HepG2 (cell line): ENCODE data around the gene WDR82. TPM values are rescaled to one million over a fixed set of nuclear protein-coding genes. Genes with fewer than 3 reads are reported as not detected.

Source experiments
- NAIF1 ChIP-seq: sonication (generic); formaldehyde crosslinking; IDR thresholded peaks from 2 replicates; pipeline ENCODE4 v1.5.0; 2020; ENCODE audit warnings: mild to moderate bottlenecking, missing genetic modification reagents, borderline replicate concordance
- PHB2 ChIP-seq: fragments of 450-650 bp; IDR thresholded peaks from 2 replicates; pipeline ENCODE4 v1.6.1; 2018; ENCODE audit not compliant: partially characterized antibody
- PRPF4 ChIP-seq: fragments of 200-400 bp; formaldehyde crosslinking; IDR thresholded peaks from 2 replicates; pipeline ENCODE4 v1.6.1; 2016; ENCODE audit warnings: low read length, low read depth; ENCODE audit not compliant: poor library complexity, severe bottlenecking
- SRSF4 ChIP-seq: fragments of 200-400 bp; formaldehyde crosslinking; IDR thresholded peaks from one replicate; pipeline ENCODE4 v1.6.1; 2018; ENCODE audit warnings: mild to moderate bottlenecking, low read depth, low read length, moderate library complexity; ENCODE audit not compliant: poor library complexity, severe bottlenecking
- TAF1 ChIP-seq: sonication (generic); formaldehyde crosslinking; IDR thresholded peaks from 2 replicates; pipeline ENCODE4 v1.4.0; 2020; ENCODE audit warnings: missing genetic modification reagents
- ZNF101 ChIP-seq: sonication (generic); formaldehyde crosslinking; IDR thresholded peaks from 2 replicates; pipeline ENCODE4 v1.4.0; 2020; ENCODE audit warnings: mild to moderate bottlenecking, low read depth, missing genetic modification reagents, borderline replicate concordance
- ZNF274 ChIP-seq: sonication (generic); formaldehyde crosslinking; IDR thresholded peaks from 2 replicates; pipeline ENCODE4 v1.5.1; 2020; ENCODE audit warnings: mild to moderate bottlenecking, missing genetic modification reagents
- ZNF460 ChIP-seq: sonication (generic); formaldehyde crosslinking; IDR thresholded peaks from 2 replicates; pipeline ENCODE4 v1.5.1; 2020; ENCODE audit warnings: missing genetic modification reagents, mild to moderate bottlenecking, borderline replicate concordance
- polyA plus RNA-seq, 8 experiments: library from polyadenylated mRNA; depleted of rRNA in 3 of 8; stranded (reverse) in 7 of 8; unstranded in 1 of 8; fragments of >200 nt; fragmentation: Illumina TruSeq in 4 of 8; extraction: Trizol in 4 of 8; gene quantifications; 2 replicates each; pipeline versions ENCODE4 v1.2.1 to v1.2.3, GENCODE V29; 2011 to 2016; ENCODE audit warnings: low read depth in 4 of 8, missing spikeins in 1 of 8, mixed read lengths in 1 of 8; ENCODE audit not compliant: insufficient read depth in 1 of 8
- total RNA-seq, 5 experiments: library from RNA; depleted of rRNA; stranded (reverse); fragments of >200 nt; fragmentation: Illumina TruSeq; extraction: Trizol; gene quantifications; 2 replicates each; pipeline ENCODE4 v1.2.3, GENCODE V29; 2016; ENCODE audit warnings: low read depth in 1 of 5
- TF ChIP-seq, protein P1 (sequence below): sonication (generic); formaldehyde crosslinking; IDR thresholded peaks from 2 replicates; pipeline ENCODE4 v1.4.0; 2020; ENCODE audit warnings: missing genetic modification reagents, borderline replicate concordance
- TF ChIP-seq, protein P2 (sequence below): sonication (generic); formaldehyde crosslinking; IDR thresholded peaks from 2 replicates; pipeline ENCODE4 v1.8.1; 2022; ENCODE audit warnings: low read depth, mild to moderate bottlenecking, missing genetic modification reagents
- TF ChIP-seq, protein P3 (sequence below): IDR thresholded peaks from 2 replicates; pipeline ENCODE4 v1.6.1; 2018; ENCODE audit warnings: missing genetic modification reagents, mild to moderate bottlenecking, missing compliant biosample characterization

WDR82 gene
- total and polyA plus RNA-seq, 2 of the 13 experiments (the other 11 are each of a cell fraction or from before 2014, with no cell fraction given), result 39.1 to 59.5 TPM

DNA sequence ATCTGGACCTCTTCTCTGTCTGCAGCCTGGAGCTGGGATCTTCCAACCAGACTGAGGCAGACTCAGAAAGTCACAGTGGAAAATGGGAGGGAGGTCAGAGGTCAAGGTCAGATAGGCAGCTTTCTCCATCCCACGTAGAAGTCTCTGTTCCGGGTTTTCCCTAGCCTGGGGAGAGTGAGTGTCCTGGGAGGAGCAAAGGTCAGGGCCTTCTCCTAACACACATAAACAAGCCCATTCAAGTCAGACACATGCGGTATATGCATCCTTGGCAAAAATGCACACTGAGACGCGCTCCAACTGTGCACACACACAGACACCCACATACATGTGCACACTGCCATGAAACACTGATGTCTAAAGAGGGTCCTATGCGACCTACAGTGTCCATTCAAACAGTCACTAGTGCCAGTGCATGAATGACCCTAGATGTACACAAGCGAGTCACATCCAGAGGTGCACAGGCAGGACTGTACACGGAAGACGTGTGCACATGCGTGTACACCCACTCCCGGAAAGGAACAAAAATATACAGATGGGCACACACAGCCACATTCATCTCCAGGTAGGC lies 40.2 kb downstream of the WDR82 start (continued):
- TF ChIP-seq, protein P1, sequence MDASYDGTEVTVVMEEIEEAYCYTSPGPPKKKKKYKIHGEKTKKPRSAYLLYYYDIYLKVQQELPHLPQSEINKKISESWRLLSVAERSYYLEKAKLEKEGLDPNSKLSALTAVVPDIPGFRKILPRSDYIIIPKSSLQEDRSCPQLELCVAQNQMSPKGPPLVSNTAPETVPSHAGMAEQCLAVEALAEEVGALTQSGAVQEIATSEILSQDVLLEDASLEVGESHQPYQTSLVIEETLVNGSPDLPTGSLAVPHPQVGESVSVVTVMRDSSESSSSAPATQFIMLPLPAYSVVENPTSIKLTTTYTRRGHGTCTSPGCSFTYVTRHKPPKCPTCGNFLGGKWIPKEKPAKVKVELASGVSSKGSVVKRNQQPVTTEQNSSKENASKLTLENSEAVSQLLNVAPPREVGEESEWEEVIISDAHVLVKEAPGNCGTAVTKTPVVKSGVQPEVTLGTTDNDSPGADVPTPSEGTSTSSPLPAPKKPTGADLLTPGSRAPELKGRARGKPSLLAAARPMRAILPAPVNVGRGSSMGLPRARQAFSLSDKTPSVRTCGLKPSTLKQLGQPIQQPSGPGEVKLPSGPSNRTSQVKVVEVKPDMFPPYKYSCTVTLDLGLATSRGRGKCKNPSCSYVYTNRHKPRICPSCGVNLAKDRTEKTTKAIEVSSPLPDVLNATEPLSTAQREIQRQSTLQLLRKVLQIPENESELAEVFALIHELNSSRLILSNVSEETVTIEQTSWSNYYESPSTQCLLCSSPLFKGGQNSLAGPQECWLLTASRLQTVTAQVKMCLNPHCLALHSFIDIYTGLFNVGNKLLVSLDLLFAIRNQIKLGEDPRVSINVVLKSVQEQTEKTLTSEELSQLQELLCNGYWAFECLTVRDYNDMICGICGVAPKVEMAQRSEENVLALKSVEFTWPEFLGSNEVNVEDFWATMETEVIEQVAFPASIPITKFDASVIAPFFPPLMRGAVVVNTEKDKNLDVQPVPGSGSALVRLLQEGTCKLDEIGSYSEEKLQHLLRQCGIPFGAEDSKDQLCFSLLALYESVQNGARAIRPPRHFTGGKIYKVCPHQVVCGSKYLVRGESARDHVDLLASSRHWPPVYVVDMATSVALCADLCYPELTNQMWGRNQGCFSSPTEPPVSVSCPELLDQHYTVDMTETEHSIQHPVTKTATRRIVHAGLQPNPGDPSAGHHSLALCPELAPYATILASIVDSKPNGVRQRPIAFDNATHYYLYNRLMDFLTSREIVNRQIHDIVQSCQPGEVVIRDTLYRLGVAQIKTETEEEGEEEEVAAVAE, result peak; percentile 49; the same call in 1 of the 2 replicates
- TF ChIP-seq PHB2, result no peak
- no peak for TF ChIP-seq ZNF274 (CRISPR knock-in tag)
- no peak for TF ChIP-seq ZNF101 (CRISPR knock-in tag)
- no peak for TF ChIP-seq TAF1 (CRISPR knock-in tag)
- TF ChIP-seq, protein P2, sequence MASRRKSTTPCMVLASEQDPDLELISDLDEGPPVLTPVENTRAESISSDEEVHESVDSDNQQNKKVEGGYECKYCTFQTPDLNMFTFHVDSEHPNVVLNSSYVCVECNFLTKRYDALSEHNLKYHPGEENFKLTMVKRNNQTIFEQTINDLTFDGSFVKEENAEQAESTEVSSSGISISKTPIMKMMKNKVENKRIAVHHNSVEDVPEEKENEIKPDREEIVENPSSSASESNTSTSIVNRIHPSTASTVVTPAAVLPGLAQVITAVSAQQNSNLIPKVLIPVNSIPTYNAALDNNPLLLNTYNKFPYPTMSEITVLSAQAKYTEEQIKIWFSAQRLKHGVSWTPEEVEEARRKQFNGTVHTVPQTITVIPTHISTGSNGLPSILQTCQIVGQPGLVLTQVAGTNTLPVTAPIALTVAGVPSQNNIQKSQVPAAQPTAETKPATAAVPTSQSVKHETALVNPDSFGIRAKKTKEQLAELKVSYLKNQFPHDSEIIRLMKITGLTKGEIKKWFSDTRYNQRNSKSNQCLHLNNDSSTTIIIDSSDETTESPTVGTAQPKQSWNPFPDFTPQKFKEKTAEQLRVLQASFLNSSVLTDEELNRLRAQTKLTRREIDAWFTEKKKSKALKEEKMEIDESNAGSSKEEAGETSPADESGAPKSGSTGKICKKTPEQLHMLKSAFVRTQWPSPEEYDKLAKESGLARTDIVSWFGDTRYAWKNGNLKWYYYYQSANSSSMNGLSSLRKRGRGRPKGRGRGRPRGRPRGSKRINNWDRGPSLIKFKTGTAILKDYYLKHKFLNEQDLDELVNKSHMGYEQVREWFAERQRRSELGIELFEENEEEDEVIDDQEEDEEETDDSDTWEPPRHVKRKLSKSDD (CRISPR knock-in tag), result no peak
- no peak for TF ChIP-seq SRSF4
- TF ChIP-seq, protein P3, sequence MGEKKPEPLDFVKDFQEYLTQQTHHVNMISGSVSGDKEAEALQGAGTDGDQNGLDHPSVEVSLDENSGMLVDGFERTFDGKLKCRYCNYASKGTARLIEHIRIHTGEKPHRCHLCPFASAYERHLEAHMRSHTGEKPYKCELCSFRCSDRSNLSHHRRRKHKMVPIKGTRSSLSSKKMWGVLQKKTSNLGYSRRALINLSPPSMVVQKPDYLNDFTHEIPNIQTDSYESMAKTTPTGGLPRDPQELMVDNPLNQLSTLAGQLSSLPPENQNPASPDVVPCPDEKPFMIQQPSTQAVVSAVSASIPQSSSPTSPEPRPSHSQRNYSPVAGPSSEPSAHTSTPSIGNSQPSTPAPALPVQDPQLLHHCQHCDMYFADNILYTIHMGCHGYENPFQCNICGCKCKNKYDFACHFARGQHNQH, result peak; percentile 39; the same call in 1 of the 2 replicates
- TF ChIP-seq NAIF1 (CRISPR knock-in tag), result peak; percentile 65; the same call in 1 of the 2 replicates
- peak; percentile 33; the same call in 1 of the 2 replicates for TF ChIP-seq ZNF460 (CRISPR knock-in tag)
- TF ChIP-seq PRPF4, result no peak
